H1 (cell line): ENCODE data around the gene PDE4C. TPM values are rescaled to one million over a fixed set of nuclear protein-coding genes. Genes with fewer than 3 reads are reported as not detected.

Experiments
- CBX8 ChIP-seq: fragments of 300-800, 300-1000 bp; sonication (generic); IDR thresholded peaks from 2 replicates; pipeline ENCODE4 v1.7.1; 2016; ENCODE audit warnings: low read depth, low read length, borderline replicate concordance
- EGR1 ChIP-seq: IDR thresholded peaks from 2 replicates; pipeline ENCODE4 v1.6.1; 2011; ENCODE audit warnings: low read depth, low read length, borderline replicate concordance
- FOSL1 ChIP-seq: IDR thresholded peaks from 2 replicates; pipeline ENCODE4 v1.6.1; 2011; ENCODE audit warnings: mild to moderate bottlenecking, low read depth, low read length, moderate library complexity; ENCODE audit not compliant: insufficient read depth
- GABPA ChIP-seq: IDR thresholded peaks from 2 replicates; pipeline ENCODE4 v1.6.1; 2011; ENCODE audit warnings: mild to moderate bottlenecking, low read length, moderate library complexity, borderline replicate concordance; ENCODE audit not compliant: insufficient read depth
- GTF2F1 ChIP-seq: IDR thresholded peaks from 2 replicates; pipeline ENCODE4 v1.6.1; 2012; ENCODE audit warnings: low read depth, low read length, improper control_type of control experiment, borderline replicate concordance
- KDM1A ChIP-seq: fragments of 200-600, 300-600 bp; sonication (generic); IDR thresholded peaks from 2 replicates; pipeline ENCODE4 v1.7.1; 2016; ENCODE audit warnings: mild to moderate bottlenecking, low read length, borderline replicate concordance
- NANOG ChIP-seq: IDR thresholded peaks from 2 replicates; pipeline ENCODE4 v1.6.1; 2011; ENCODE audit warnings: low read length, low read depth, mild to moderate bottlenecking, inconsistent platforms; ENCODE audit not compliant: insufficient read depth, poor library complexity, severe bottlenecking
- POU5F1 ChIP-seq: IDR thresholded peaks from 2 replicates; pipeline ENCODE4 v1.6.1; 2011; ENCODE audit warnings: low read depth, mild to moderate bottlenecking, low read length, moderate library complexity
- RAD21 ChIP-seq, 2 experiments: IDR thresholded peaks in 1 of 2; conservative IDR thresholded peaks in 1 of 2; 2 replicates each; pipeline ENCODE4 v1.6.1; 2011; ENCODE audit warnings: low read depth in 2 of 2, low read length in 2 of 2, improper control_type of control experiment in 1 of 2, inconsistent platforms in 1 of 2, mild to moderate bottlenecking in 1 of 2, moderate library complexity in 1 of 2
- RBBP5 ChIP-seq: IDR thresholded peaks from 2 replicates; pipeline ENCODE4 v1.7.1; 2012; ENCODE audit warnings: low read depth, mild to moderate bottlenecking, inconsistent platforms, low read length, moderate library complexity, borderline replicate concordance
- RFX5 ChIP-seq: IDR thresholded peaks from 2 replicates; pipeline ENCODE4 v1.6.1; 2011; ENCODE audit warnings: low read depth, low read length, improper control_type of control experiment, borderline replicate concordance
- RXRA ChIP-seq: IDR thresholded peaks from 2 replicates; pipeline ENCODE4 v1.6.1; 2011; ENCODE audit warnings: low read depth, mild to moderate bottlenecking, low read length, moderate library complexity; ENCODE audit not compliant: insufficient read depth
- SAP30 ChIP-seq: fragments of 300-600 bp; sonication (generic); IDR thresholded peaks from 2 replicates; pipeline ENCODE4 v1.7.1; 2012; ENCODE audit warnings: low read length, moderate library complexity, mild to moderate bottlenecking, inconsistent platforms; ENCODE audit not compliant: insufficient read depth, insufficient replicate concordance
- SIN3A ChIP-seq, 2 experiments: IDR thresholded peaks in 1 of 2; conservative IDR thresholded peaks in 1 of 2; 2 replicates each; pipeline ENCODE4 v1.6.1; 2011 to 2012; ENCODE audit warnings: low read length in 2 of 2, improper control_type of control experiment in 1 of 2, low read depth in 1 of 2, mild to moderate bottlenecking in 1 of 2
- SP4 ChIP-seq: IDR thresholded peaks from 2 replicates; pipeline ENCODE4 v1.6.1; 2012; ENCODE audit warnings: low read length, inconsistent platforms
- TAF1 ChIP-seq: IDR thresholded peaks from 2 replicates; pipeline ENCODE4 v1.6.1; 2011; ENCODE audit warnings: mild to moderate bottlenecking, low read depth, low read length
- polyA plus RNA-seq, 7 experiments: library from polyadenylated mRNA; depleted of rRNA in 3 of 7; stranded (reverse) in 5 of 7; unstranded in 2 of 7; fragments of >200 nt in 5 of 7; fragments of 200-250 nt in 2 of 7; gene quantifications; 1 replicate in 5 of 7; 2 replicates in 1 of 7; 4 replicates in 1 of 7; pipeline versions ENCODE4 v1.2.1 to v1.2.3, GENCODE V29; 2011 to 2013; ENCODE audit warnings: missing spikeins in 2 of 7, mixed read lengths in 2 of 7
- total RNA-seq: library from RNA; stranded (reverse); fragmentation: NEBNext Ultra II Directional; extraction: Animal tissue kit (Norgen Biotek cat#: 25700); gene quantifications from 2 replicates; pipeline ENCODE4 v1.2.1, GENCODE V29; 2021
- TF ChIP-seq, protein P1 (sequence below): IDR thresholded peaks from 2 replicates; pipeline ENCODE4 v1.6.1; 2011; ENCODE audit warnings: low read depth, mild to moderate bottlenecking, low read length; ENCODE audit not compliant: insufficient read depth
- TF ChIP-seq, protein P2 (sequence below): IDR thresholded peaks from 2 replicates; pipeline ENCODE4 v1.6.1; 2012; ENCODE audit warnings: inconsistent platforms
- TF ChIP-seq, protein P3 (sequence below): IDR thresholded peaks from 2 replicates; pipeline ENCODE4 v1.6.1; 2011; ENCODE audit warnings: low read length, improper control_type of control experiment

The PDE4C gene
- total and polyA plus RNA-seq, 2 of the 8 experiments (the other 6 are each of a cell fraction or from before 2014, with no cell fraction given): 2.7 to 3.1 TPM

DNA sequence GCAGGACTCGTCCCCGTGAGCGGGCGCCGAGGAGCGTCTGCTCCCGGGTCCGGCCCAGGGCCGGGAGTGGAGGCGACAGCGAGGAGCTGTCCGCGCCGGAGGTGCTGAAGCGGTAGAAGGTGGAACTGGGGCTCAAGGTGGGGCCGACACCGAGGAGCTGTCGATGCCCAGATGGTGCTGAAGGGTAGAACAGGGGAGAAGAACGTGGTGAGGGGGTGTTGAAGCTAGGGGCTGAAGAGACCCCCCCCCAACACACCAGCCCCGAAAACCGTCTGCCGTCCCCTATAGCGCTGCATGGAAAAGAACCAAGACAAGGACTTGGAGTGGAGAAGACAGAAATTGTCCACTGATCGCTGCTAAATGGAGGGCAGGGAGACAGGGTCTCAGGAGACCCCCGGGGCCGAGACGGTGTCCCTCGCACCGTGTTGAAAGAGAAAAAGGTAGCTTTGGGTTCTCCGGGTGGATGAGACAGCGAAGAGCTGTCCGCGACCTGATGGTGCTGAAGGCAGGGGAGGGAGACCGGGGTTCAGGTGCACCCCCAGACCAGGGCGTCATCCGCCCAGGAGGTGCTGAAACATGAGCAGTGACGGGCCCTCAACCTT lies 7.1 kb upstream of the PDE4C start (continued):
- TF ChIP-seq, protein P1, sequence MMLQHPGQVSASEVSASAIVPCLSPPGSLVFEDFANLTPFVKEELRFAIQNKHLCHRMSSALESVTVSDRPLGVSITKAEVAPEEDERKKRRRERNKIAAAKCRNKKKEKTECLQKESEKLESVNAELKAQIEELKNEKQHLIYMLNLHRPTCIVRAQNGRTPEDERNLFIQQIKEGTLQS: no peak
- TF ChIP-seq NANOG: no peak
- TF ChIP-seq GTF2F1: no peak
- no peak for TF ChIP-seq KDM1A
- no peak for TF ChIP-seq RBBP5
- TF ChIP-seq SAP30: peak; percentile 99
- TF ChIP-seq POU5F1: no peak
- no peak for TF ChIP-seq RXRA
- TF ChIP-seq TAF1: no peak
- TF ChIP-seq, protein P2, sequence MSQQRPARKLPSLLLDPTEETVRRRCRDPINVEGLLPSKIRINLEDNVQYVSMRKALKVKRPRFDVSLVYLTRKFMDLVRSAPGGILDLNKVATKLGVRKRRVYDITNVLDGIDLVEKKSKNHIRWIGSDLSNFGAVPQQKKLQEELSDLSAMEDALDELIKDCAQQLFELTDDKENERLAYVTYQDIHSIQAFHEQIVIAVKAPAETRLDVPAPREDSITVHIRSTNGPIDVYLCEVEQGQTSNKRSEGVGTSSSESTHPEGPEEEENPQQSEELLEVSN: no peak
- TF ChIP-seq CBX8: no peak
- TF ChIP-seq, protein P3, sequence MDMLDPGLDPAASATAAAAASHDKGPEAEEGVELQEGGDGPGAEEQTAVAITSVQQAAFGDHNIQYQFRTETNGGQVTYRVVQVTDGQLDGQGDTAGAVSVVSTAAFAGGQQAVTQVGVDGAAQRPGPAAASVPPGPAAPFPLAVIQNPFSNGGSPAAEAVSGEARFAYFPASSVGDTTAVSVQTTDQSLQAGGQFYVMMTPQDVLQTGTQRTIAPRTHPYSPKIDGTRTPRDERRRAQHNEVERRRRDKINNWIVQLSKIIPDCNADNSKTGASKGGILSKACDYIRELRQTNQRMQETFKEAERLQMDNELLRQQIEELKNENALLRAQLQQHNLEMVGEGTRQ: no peak
- no peak for TF ChIP-seq EGR1
- no peak for TF ChIP-seq FOSL1
- TF ChIP-seq RFX5: no peak
- no peak for TF ChIP-seq SP4
- no peak for TF ChIP-seq RAD21 (IDR thresholded peaks at IDR 0.05 in 1 of 2, conservative IDR thresholded peaks at IDR 0.05 in 1 of 2; ENCODE audit: low read depth in 2 of 2, low read length in 2 of 2)
- TF ChIP-seq GABPA: peak; percentile 66; the same call in 1 of the 2 replicates
- peak; percentile 99 to 100 for TF ChIP-seq SIN3A (conservative IDR thresholded peaks at IDR 0.05 in 1 of 2, IDR thresholded peaks at IDR 0.05 in 1 of 2; ENCODE audit: low read depth in 1 of 2, low read length in 2 of 2)
